Brain microvascular endothelial cell (primary cell): Measurements from ENCODE around the gene SETD7.
A peak's percentile ranks its signal among the peaks of the same experiment; 100 is the strongest.

Source experiments
- DNase-seq: peaks from one replicate; pipeline ENCODE4 v3.0.0-alpha.2; 2020
- H3K27ac ChIP-seq: fragments of 250-450 bp; sonication (Bioruptor Pico); 2 replicates; pipeline ENCODE4 v1.5.1; 2020; ENCODE audit warnings: mild to moderate bottlenecking, moderate library complexity
- H3K27me3 ChIP-seq: fragments of 250-450 bp; sonication (Bioruptor Pico); replicated peaks from 2 replicates; pipeline ENCODE4 v1.5.1; 2020; ENCODE audit warnings: mild to moderate bottlenecking
- H3K36me3 ChIP-seq: fragments of 250-450 bp; sonication (Bioruptor Pico); replicated peaks from 2 replicates; pipeline ENCODE4 v1.5.1; 2020; ENCODE audit warnings: mild to moderate bottlenecking
- H3K4me3 ChIP-seq: 2 replicates; pipeline ENCODE4 v1.5.1; 2011; ENCODE audit warnings: low read depth, mild to moderate bottlenecking, control low read depth, low read length, moderate library complexity
- CTCF ChIP-seq: IDR thresholded peaks from 2 replicates; pipeline ENCODE4 v1.5.1; 2011; ENCODE audit warnings: low read depth, mild to moderate bottlenecking, moderate library complexity, low read length, control low read depth, inconsistent platforms; ENCODE audit errors: missing control alignments
- in situ Hi-C: cut with HindIII; loops from 2 replicates; pipeline ENCODE4 v1.10.0; 2017; ENCODE audit warnings: low sequenced_read_pairs, low pct_ligation_motif_present

Gene SETD7

GRCh38 chr4:139567159-139567870, 11.3 kb upstream of the SETD7 start:
- no peak overlapping the region for H3K27ac ChIP-seq
- in situ Hi-C loops: no loop called here
- no peak overlapping the region for H3K4me3 ChIP-seq
- no peak for TF ChIP-seq CTCF
- no peaks in the 10 kb centered on the region for H3K36me3 ChIP-seq
- no peak for DNase-seq
- H3K27me3 ChIP-seq: no peaks in the 10 kb centered on the region

GRCh38 chr4:139564502-139564901, 8.5 kb upstream of the SETD7 start:
- no peak for DNase-seq
- peak; percentile 38 for TF ChIP-seq CTCF
- in situ Hi-C loops: no loop called here
- no peaks in the 10 kb centered on the region for H3K36me3 ChIP-seq
- no peak overlapping the region for H3K4me3 ChIP-seq
- H3K27ac ChIP-seq: no peak overlapping the region
- no peaks in the 10 kb centered on the region for H3K27me3 ChIP-seq

- DNase-seq: no peak
- Histone ChIP-seq H3K4me3 (no peak overlapping the region), H3K27me3 (no peaks in the 10 kb centered on the region), H3K36me3 (no peaks in the 10 kb centered on the region), H3K27ac (no peak overlapping the region)
- in situ Hi-C loops: no loop called here
- TF ChIP-seq CTCF: no peak
Measured at GRCh38 chr4:139563515-139563914, 7.5 kb upstream of the SETD7 start.

- no peak for DNase-seq
- in situ Hi-C loops: no loop called here
- Histone ChIP-seq H3K36me3 (no peaks in the 10 kb centered on the region), H3K27me3 (no peaks in the 10 kb centered on the region), H3K27ac (no peak overlapping the region), H3K4me3 (no peak overlapping the region)
- TF ChIP-seq CTCF: no peak
Measured at GRCh38 chr4:139562839-139563238, 6.8 kb upstream of the SETD7 start.

- TF ChIP-seq CTCF: no peak
- Histone ChIP-seq H3K36me3 (no peaks in the 10 kb centered on the region), H3K4me3 (no peak overlapping the region), H3K27ac (no peak overlapping the region), H3K27me3 (no peaks in the 10 kb centered on the region)
- no peak for DNase-seq
- in situ Hi-C loops: no loop called here
Measured at GRCh38 chr4:139562067-139562684, 6.2 kb upstream of the SETD7 start.
